NCI-H128 (cell line): Measurements from ENCODE around the gene LARGE1.

Experiments
- DNase-seq: peaks from one replicate; lab custom pipeline; 2025; ENCODE audit not compliant: unreplicated experiment; lab: John Stamatoyannopoulos, UW

The LARGE1 gene

DNA sequence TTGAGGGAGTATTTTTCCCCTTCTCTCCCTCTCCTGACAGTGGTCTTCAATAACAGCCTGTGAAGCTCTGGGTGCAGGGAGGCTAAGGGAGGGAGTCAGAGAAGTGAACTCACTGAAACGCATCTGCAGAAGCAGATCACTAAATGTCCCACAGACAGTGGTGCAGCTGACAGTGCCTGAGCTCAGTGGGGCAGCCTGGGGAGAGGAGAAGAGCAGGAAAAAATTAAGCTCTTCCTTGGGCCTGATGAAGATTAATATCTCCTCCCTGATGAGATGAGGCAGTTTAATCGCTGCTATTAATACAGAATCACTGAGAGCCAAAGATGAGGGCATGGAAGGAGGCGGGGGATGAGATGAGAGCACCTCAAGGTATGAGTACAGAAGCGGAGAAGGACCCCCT is 180.8 kb downstream of the LARGE1 start:
- no peak for DNase-seq

DNA sequence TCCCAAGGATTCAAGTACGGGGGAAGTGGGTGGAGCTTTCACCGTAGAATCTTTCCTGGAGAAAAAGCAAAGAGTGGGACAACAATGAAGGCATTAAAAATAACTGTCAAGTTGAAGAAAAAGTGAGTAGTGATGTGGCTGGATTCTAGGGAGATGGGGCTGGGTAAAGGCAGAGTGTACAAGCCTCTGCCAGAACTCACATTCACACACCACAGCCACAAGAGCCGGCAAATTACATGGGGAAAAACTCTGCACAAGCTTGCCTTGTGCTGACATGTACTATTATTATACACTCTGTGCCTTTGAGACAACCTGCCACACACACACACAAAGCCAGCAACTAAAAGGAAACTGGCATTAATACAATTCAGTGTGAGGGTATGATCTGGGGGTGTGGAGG is 182.6 kb downstream of the LARGE1 start:
- DNase-seq, result no peak

DNA sequence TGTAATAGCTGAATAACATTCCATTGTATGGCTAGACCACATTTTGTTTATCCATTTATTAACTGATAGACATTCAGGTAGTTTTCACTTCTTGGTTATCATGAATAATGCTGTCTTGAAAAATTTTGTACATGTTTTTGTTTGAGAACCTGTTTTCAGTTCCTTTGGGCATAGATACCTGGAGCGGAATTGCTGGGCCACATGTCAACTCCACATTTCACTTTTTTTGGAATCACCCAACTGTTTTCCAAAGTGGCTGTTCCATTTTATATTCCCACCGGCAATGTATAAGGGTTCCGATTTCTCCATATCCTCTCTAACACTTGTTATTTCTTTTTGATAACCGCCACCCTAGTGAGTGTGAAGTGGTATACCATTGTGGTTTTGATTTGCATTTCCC is 184.3 kb downstream of the LARGE1 start:
- no peak for DNase-seq

DNA sequence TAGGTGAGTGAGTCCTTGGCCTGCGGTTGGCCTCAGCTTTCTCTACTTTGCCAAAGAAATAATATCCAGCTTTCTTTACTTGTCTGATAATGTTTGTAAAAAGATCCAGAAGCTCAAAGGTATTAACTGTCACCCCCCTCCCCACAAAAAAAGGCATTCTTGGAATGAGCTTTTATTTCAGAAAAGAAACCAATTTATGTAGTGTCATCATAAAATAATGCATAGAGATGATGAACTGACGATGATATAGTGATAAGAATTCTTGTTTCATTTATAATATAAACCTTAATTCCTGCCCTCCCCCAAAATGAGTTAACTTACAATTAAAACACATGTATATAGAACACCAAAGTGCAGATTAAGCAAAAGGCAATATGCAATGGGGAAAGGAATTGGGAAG is 191.4 kb downstream of the LARGE1 start:
- no peak for DNase-seq

DNA sequence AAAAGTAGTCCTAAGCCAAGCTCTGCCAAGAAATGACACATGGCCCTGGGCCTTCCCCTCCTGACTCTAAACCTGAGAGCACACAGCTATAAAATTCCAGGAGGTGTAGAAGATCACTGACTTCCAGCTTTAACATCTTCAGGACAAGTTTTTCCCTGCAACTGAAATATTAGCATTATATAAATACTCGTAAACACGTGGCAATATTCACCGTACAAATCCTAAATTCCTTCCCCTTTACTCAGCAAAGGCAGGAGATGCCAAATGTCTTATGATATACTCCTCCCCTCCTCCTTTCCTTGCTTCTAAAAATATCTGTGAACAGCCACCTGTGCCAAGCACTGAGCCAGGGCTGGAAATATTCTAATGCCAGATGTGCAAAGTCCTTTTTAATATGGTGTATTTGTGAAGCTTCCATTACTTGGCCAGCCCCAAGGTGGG is 194.0 kb downstream of the LARGE1 start:
- no peak for DNase-seq

DNA sequence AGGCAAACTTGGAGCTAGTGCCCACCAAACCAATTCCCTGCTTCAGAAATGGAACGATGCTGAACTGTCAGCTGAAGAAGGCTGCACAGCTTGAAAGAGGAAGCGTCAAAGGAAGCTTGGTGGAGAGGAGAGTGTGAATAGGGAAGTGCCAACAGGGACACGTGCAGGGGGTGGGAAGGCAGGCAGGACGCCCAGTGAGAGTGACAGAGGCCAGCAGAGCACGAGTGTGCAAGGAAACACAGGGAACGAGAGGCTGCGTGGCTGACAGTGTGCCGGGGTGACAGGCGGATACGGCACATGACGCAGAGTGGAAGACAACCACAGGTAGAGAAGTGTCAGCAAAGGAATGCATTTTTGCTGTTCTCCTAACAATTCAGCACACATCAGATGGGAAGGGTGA is 196.4 kb downstream of the LARGE1 start:
- DNase-seq, result no peak

DNA sequence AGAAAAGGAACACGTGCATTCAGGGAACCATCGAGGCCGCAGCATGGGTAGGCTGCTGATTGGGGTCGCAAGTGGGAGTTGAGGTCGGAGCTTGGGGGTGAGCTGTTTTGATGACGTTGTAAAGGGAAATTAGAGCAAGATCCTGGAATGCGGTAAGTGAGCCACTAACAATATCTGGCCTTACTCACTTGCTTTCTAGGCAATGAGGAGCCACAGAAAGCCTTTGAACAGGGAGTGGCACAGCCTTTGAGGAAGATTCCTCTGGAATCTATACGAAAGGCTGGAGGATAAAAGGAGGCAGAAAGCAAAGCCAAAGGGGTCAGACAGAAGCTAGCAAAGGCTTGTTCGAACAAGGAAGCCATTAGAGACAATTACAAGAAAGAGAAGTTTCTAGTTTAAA is 197.5 kb downstream of the LARGE1 start:
- DNase-seq, result no peak

DNA sequence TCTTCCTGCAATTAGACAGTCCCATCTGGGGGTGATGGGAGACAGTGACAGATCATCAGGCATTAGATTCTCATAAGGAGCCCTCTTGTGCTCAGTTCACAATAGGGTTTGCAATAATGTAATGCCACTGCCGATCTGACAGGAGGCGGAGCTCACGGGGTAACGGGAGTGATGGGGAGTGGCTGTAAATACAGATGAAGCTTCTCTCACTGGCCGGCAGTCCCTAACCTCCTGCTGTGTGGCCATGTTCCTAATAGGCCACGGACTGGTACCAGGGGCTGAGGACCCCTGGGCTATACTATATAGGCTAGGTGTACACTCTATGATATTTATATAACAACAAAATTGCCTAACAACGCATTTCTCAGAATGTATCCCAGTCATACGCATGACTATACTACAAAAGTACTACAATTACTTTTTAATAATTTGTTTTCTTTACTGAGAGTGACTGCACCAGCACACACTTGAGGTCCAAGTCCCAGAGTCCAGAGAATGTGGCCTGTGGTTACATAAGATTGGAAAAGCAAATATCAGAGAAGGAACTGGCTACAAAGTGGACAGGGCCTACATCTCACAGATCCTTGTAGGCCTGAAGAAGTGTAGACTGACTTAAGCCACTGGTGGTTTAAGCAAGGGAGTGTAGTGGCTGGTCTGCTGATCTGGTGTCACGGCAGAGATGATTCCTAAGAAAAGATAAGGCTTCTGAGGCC is 200.0 kb downstream of the LARGE1 start:
- DNase-seq, result no peak

DNA sequence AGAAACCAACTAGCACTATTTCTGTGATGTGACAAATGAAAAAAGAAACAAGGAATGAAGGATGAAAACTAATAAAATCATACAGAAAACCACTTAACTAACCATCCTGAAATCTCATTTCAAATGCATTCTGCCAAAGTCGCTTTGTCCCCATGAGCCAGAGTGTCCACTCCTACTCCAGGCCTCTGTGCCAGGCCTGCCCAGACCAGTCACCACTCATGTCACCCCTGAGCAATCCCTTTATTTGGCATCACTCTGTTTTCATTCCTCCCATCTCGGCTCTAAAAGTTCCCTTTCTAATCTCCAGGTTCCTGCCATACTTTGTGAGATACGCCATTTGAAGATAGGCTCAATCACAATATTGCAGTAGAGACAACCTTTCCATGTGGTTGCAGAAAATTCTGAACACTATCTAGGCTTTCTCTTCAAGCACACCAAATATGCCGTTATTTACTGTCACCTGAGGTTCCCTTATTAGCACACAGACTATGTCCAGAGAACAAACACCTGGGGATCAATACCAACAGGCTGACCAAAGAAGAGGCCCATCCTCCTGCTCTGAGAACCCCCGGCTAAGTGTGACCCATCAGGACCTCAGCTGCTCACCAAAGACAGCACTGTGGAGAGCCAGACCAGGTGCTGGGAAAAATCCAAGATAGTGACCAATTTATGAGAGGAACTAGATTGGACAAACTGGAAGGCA is 202.4 kb downstream of the LARGE1 start:
- no peak for DNase-seq

DNA sequence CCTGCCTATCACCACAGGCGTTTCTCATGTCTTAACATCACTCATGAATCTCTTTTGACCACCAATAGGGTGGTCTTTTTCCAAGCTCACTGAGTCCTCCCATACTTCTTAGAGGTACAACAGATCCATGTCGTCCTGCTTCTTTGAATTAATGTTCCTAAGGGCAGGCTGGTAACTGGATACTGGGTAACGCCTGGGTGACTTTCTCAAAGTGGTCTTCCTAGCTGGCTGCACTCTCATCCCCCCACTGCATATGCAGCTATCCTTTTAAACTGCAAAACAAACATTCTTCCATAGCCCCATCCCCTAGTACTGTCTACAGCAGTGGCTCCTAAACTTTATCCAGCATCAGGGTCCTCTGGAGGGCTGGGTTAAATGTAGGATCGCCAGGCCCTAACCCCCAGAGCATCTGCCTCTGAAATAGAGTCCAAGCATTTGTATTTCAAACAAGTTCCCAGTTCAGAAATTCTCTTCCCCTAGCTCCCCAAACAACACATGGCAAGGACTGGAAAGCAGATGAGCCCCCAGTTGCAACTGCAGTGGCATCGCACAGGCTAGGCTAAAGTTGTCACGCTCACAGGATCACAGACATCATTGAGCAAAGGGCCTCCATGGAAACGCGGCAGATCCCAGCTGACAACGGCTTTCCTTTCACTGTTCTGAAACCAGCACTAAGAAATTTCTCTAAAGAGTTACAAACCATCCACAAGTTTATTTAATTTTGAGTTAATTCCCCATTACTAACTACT is 204.9 kb downstream of the LARGE1 start:
- no peak for DNase-seq

DNA sequence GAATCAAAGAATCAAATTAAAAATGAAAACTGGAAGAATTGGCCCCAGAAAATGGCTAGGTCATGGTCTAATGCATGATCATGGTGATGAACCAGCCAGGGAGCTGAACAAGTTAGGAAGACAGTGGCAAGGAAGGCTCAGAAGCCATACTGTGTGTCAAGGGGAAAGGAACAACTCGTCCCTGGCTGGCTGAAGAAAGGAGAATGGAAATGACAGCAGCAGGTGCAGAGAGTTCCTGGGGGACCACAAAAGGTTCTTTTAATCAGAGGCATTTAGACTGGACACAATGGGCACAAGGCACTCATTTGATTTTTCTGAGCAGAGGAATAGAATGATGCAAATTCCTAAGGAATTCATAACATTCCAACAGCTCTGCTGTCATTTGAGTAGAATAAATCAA is 209.9 kb downstream of the LARGE1 start:
- DNase-seq, result no peak

DNA sequence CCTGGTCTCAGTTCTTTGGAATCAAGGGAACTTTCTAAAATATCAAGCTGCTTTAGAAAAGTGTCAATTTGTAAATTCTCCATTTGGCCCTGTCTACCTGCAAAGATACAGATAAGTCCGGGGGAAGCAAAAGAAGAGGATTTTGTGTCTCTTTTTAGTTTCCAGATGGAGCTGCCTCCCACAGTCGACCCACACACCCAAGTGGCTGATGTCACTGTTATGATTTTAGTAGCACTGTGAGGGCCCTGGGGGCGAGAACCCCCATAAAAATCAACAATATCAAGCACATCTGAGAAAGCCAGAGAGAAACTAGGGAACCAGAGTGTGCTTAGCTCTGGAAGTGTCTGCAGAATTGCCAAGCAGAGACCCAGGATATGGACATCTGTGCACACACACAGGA is 212.7 kb downstream of the LARGE1 start:
- DNase-seq, result no peak

DNA sequence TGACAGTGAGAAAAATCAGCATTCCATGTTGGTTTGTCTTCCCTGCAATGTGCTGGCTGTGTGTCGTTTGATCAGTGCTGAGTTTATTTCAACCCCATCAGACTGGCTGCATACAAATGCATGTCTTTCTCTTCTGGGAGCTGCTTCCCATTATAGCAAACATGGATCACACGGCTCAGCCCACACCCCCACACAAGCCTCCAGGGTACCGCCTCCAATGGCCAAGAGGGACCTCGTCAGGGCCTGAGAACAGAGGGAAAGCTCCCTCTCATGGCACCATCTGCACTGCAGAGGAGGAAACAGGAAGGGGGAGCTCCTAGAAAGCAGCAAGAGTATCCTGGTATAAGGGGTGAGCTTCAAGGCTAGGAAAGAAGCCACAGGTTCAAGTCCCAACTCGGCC is 214.2 kb downstream of the LARGE1 start:
- no peak for DNase-seq

DNA sequence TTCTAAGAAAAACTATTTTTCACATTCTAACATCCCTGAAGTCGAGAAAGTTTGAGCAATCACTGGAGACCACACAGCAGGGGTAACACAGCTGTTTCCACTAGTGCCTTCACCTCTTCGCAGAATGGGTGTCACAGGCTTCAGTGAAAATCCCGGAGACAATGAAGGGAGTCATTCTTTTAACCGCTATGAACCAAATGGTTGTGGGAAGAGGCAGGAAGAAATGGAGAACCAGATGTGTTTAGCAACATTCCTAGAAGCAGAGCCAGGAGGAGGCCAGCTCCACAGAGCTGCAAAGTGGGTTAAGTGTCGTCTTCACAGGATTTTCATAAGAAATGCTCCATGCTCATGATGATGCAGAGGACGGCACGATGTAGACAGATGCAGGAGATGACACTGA is 221.1 kb downstream of the LARGE1 start:
- DNase-seq, result no peak

DNA sequence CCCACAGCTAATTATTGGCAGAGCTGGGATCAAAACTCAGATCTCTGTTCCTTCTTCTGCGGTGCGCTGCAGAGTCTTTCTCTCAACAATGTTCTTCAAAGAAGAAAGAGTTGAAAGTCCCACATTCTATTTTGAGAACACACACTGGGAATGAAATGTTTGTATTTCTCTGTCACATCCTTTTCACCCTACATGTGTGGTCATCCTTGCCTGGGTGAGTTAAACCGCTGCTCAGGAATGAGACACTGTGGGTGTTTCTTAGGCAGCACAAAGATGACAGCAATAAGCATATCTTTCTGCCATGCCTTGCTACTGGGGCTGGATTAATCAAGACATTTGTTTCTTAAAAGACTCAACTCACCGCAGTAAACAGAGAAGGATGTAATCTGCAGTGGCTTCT is 222.6 kb downstream of the LARGE1 start:
- DNase-seq, result no peak

DNA sequence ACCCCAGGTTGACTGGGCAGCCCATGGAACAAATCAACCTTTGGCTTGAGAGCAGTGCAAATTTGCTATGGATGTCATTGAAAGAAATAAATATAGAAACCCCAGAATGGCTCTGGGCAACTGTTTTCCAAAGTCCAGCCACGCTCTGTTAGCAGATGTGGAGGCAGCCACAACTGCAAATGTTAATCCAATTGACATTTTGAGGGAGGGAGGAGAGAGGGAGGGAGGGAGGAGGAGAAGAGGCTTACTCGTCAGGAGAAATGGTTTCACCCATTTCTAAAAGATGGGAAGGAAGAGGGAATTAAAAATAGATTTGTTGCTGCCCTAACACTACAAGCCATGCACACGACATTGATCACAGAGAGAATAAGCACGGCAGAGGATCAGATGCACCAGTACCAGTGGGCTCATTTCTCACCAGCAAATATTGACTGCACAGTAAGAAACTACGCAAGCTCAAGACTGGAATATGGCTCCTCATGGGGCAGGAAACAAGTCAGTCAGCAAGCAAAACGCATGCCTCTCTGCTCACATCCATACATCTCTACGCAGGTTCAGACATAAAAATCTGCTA is 229.1 kb downstream of the LARGE1 start:
- no peak for DNase-seq

DNA sequence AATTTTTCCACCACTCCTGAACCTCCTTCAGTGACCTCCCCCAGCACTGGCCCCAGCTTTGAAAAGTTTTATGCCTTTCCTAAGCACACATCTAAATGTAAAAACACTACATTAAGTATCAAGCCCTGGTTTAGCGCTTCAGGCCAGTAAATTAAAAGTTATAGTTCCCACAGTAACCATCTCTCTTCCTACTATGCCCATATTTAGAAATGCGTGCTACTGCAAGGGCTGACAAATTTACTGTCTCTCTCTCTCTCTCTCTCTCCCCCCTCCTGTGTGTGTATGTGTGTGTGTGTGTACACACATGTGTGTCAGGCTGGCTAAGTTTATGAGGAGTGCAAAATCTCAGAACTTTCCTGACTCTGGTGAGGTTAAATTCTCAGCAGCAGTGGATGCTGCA is 231.4 kb downstream of the LARGE1 start:
- DNase-seq, result no peak

DNA sequence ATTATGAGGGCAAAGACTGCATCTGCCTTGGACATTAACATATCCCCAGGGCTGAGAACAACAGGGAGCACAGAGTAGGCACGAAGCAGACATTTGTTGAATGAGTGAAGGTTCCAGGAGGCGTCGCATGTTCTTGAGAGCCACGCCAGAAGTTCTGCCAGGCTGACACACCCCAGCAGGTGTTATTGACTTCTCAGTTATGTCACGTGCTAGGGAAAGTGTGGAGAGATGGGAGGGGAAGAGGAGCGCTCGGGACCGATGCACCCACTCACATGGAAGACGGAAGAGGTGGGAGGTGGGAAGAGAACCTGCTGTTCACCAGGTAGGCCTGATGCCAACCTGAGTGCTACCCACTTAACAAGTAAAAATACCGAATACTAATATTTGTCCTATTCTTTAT is 232.8 kb downstream of the LARGE1 start:
- DNase-seq, result no peak

DNA sequence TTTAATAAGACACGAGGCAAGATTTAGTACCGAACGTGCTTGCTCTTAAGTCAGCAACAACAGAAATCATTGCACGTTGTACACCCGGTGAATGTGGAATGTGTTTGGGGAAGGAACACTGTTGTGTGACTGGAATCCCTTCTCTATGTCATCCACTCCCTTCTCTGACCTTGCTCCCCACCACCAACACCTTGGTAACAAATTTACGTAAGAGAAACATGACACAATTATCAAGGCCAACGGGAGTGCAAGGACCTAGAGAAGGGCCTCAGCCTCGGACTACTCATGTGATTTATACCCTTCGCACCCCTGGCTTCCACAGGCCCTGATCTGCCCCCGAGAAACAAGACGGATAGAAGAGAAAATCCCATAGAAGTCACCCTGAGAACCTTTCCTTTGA is 236.2 kb downstream of the LARGE1 start:
- no peak for DNase-seq

DNA sequence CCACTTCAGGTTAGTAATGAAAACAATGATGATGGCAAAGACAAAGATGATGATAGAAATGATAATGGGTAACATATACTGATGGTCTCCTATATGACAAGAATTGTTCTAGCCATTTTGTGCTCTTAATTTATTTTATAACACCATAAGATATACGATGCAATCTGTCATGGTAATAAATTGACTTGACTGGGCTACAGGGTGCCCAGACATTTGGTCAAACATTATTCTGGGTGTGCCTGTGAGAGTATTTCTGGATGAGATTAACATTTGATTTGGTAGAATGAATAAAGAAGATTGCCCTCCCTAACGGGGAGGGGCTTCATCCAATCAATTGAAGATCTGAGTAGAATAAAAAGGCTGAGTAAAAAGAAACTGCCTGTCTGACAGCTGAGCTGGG is 237.3 kb downstream of the LARGE1 start:
- no peak for DNase-seq

DNA sequence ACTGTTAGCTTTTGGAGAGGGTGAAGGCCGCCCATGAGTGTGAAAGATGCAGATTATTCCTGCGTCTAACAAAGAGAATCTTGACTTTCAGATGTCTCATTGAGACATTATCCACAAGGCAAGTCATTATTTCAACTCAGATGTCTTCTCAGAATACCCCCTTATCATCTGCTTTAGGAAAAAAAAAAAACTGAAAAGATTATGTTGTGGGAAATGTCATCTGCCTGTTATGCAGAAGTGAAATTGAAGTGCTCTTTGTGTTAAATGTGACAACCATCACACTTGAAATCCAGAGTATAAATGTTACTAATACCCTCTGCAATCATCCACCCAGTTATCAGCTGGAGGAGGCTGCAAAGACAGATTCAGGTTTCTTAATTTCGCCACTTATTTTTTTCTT is 239.6 kb downstream of the LARGE1 start:
- DNase-seq, result no peak

DNA sequence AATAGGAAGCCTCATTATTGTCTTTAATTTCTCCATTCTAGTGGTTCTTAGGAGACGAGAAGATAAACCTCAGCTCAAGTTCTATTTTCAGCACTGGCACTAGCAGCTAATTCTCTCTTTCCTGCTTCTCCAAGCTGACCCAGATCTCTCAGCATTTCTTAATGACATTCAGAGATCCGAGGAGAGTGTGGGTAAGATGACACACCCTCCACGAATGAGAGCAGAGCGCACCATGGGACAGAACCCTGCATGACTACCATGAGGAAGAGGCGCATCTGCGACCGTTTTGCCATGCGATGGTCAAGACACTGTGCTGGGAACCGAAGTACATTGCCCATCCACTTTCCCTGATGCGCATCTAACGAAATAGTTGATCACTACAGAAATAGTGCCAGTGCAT is 241.8 kb downstream of the LARGE1 start:
- DNase-seq, result no peak
